K562 (cell line): ENCODE measurements around the gene CHST7. TPM values are rescaled to one million over a fixed set of nuclear protein-coding genes. Genes with fewer than 3 reads are reported as not detected.

Experiments
- CLOCK ChIP-seq: fragments of 250-450 bp; sonication (Bioruptor Pico); IDR thresholded peaks from 2 replicates; pipeline ENCODE4 v1.4.0; 2020; ENCODE audit warnings: mild to moderate bottlenecking, moderate library complexity, borderline replicate concordance
- ZBTB40 ChIP-seq, 2 experiments: fragments of 450-650 bp in 1 of 2; sonication (generic) in 1 of 2; formaldehyde crosslinking in 1 of 2; IDR thresholded peaks; 2 replicates each; pipeline versions ENCODE4 v1.7.1 to v1.9.0; 2016 to 2022; ENCODE audit warnings: inconsistent platforms in 1 of 2, mild to moderate bottlenecking in 1 of 2, missing genetic modification reagents in 1 of 2
- polyA plus RNA-seq, 8 experiments: library from polyadenylated mRNA; depleted of rRNA in 4 of 8; stranded (reverse) in 5 of 8; unstranded in 3 of 8; fragments of >200 nt; fragmentation: Nextera tagmentation in 2 of 8; fragmentation: Illumina TruSeq in 1 of 8; extraction: Ambion mirVana in 2 of 8; extraction: Trizol in 1 of 8; gene quantifications; 2 replicates each; pipeline versions ENCODE4 v1.2.1 to v1.2.3, GENCODE V29; 2011 to 2014; ENCODE audit warnings: inconsistent platforms in 1 of 8, missing spikeins in 1 of 8
- total RNA-seq, 7 experiments: library from RNA; depleted of rRNA in 6 of 7; stranded (reverse); fragments of >200 nt in 6 of 7; fragmentation: Illumina TruSeq in 2 of 7; extraction: Trizol in 2 of 7; gene quantifications; 2 replicates each; pipeline versions ENCODE4 v1.2.1 to v1.2.3, GENCODE V29; 2011 to 2021; ENCODE audit warnings: low replicate concordance in 1 of 7

The CHST7 gene
- total and polyA plus RNA-seq, 9 of the 15 experiments (the other 6 are each of a cell fraction or from before 2014, with no cell fraction given), result 0.04 to 0.41 (median 0.09) TPM; not detected in 2

GRCh38 chrX:46531442-46531841, 42.1 kb upstream of the CHST7 start (continued):
- TF ChIP-seq CLOCK (CRISPR knock-in tag), result no peak
- no peak for TF ChIP-seq ZBTB40 (IDR thresholded peaks at IDR 0.05)
- TF ChIP-seq ZBTB40 (CRISPR knock-in tag; IDR thresholded peaks at IDR 0.05), result no peak
- TF ChIP-seq, all 486 proteins: peak for 15
